CD1c-positive myeloid dendritic cell (primary cell): ENCODE results near the gene MEGF6.

Experiments used
- DNase-seq: peaks from one replicate; pipeline ENCODE4 v3.0.0-alpha.2; 2016; ENCODE audit errors: extremely low spot score

The MEGF6 gene

DNA sequence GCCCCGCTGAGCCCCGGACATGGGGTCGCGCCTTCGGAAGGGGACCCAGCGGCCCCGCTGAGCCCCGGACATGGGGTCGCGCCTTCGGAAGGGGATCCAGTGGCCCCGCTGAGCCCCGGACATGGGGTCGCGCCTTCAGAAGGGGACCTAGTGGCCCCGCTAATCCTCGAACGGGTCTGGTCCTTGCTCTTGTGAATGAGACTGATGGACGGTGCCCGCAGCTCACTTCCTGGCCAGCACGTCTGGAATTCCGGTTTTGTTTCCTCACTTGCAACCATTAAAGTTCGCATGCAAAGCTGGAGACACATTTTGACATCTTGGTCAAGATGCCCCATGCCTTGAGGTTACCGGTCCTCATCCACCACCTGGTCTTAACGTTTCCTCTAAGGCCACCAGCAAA lies 33.0 kb upstream of the MEGF6 start:
- no peak for DNase-seq

DNA sequence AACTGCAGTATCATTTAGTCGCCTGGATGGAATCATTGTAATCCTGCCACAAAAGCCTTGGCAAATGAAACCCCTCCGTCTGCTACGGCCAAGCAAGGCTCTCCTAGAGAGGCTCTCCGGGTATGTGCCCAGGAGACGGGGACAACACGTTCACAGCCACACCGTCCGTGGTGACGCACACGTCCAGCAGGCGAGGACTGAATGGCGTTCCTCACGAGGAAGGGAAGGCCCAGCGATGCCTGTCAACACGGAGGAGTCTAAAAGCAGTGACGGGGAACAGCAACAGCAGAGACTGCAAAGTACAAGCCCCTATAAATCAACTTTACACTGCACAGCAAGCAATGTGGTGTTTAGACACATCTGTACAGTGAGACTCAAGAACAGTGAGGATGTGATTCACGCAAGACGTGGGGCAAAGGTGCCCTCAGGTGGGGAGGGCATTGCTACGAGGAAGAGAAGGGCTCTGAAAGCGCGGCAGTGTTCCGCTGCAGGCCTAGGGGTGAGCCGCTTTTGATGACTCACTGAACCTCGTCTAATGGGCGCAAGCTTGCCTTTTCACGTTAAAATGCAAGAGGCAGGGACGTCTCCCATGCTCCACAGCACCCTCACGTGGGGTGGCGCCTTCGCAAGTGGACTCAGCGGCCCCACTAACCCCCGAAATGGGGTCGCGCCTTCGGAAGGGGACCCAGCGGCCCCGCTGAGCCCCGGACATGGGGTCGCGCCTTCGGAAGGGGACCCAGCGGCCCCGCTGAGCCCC lies 31.8 kb upstream of the MEGF6 start:
- no peak for DNase-seq

GRCh38 chr1:3641816-3642215 lies 30.5 kb upstream of the MEGF6 start:
- DNase-seq, result no peak

DNA sequence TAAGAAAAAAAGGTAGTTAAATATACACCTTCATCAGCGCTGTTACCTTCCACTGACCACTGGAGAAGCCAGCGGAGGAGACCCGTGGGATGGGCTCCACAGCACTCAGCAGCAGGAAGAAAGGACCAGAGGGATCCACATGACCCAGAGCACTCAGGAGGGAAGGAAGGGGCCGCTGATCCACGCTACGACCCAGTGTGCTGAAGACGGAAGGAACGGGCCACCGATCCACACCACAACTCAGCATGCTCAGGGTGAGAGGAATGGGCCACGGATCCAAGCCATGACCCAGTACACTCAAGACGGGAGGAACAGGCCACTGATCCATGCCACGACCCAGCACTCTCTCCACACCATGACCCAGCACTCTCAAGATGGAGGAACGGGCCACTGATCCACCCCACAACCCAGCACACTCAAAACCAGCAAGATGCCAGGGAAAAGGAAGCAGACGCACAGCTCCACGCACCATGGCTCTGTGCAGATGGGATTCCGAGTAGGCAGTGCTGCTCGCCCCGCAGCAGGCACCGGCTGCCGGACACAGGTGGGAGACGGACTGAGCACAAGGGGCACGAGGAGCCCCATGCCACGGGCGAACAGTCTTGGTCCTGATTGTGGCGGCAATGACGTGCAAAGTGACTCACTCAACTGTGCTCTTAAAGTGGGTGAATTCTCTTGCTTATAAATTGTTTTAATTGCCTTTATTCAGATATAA lies 29.9 kb upstream of the MEGF6 start:
- DNase-seq, result no peak

GRCh38 chr1:3640121-3640837 lies 29.0 kb upstream of the MEGF6 start:
- no peak for DNase-seq

- DNase-seq, result no peak
These were observed 28.1 kb upstream of the MEGF6 start for GRCh38 chr1:3639397-3639911.

DNA sequence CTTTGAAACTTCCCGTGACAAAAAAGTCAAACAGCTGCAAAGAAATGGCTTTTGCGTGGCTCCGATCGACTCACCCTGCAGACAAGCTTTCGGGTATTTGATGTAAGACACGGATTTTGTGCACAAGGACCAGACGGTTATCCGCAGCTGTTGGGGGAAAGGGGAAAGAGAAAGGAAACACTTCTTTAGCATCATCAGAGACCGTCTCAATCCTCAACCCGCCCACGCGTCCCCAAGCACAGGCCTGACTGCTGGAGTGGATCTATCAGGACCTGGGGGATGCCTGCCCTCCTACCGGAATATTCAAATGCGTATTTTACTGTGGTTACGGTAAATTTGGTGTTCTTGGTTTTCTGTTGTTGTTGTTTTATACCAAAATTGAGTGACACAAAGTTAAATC lies 27.4 kb upstream of the MEGF6 start:
- no peak for DNase-seq

GRCh38 chr1:3638027-3638426 lies 26.7 kb upstream of the MEGF6 start:
- DNase-seq, result no peak

GRCh38 chr1:3636531-3636930 lies 25.2 kb upstream of the MEGF6 start:
- no peak for DNase-seq

DNA sequence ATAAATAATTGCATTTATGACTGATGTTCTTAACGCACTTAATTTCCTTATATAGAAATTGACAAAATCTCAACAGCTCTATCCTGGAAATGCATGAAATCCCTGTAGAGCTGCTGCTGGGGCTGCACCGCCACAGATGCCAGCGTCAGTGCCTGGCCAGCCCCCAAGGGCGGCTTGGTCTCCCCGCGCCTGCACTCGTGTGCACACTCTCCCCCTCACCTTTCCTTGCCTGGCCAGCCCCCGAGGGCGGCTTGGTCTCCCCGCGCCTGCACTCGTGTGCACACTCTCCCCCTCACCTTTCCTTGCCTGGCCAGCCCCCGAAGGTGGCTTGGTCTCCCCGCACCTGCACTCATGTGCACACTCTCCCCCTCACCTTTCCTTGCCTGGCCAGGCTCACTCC lies 24.8 kb upstream of the MEGF6 start:
- no peak for DNase-seq

- no peak for DNase-seq
These were observed 22.9 kb upstream of the MEGF6 start for GRCh38 chr1:3634059-3634800.

DNA sequence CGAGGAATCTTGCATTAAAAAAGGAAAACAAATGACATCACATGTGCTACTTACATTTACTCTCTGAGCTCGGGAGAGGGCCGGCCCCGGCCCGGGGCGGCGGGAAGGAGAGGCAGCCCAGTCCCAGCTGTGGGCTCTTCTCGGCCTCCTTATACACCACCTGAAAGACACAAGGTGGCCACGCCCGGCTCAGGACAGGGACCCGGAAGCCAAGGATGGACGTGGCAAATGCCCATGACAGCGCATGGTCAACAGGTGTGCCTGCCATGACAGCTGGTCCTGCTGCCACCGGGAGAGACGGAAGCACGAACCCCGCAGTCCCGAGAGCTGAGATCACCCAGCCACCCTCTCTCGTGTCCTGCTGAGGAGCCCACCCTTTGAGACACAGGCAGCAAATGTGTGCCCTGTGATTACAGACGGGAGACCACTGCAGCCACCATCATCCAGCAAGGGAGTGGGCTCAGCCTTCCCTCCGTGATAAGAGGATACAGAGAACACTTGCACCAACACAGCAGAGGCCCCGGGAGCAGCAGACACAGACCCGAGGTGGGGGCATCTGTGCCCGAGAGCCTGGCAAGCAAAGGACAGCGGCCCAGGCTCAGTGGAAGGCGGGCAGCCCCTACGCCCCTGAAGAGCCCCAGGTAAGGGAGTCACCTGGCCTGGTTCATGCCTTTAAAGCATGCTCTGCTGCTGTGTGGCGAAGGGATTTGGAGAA lies 22.2 kb upstream of the MEGF6 start:
- no peak for DNase-seq

DNA sequence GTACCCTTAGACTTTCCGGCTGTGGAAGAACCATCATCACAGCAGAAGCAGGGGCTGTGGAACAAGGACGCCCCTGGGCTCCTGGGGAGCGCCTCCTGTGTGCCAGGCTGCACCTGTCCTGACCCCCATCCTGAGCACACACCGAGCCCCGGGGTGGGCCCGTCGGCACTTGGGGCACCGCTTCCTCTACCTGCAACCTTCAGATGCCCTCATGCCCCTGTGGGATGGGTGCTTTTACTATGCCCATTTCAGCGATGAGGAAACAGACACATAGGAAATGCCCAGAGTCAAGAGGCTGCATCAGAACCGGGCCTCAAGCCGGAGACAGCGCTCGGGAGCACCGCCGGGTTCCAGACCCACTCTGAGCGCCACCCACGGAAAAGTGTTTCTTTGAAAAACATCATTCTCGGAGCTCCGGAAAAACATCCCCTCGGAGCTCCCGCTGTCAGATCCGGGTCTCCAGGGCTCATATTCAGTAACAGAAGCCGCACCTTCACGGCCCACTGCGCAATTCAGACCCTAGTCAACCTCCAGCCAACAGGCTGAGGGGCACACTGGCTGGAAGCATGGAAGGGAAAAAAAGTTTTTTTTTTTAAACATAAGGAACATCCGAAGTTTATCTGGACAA lies 21.5 kb upstream of the MEGF6 start:
- no peak for DNase-seq

DNA sequence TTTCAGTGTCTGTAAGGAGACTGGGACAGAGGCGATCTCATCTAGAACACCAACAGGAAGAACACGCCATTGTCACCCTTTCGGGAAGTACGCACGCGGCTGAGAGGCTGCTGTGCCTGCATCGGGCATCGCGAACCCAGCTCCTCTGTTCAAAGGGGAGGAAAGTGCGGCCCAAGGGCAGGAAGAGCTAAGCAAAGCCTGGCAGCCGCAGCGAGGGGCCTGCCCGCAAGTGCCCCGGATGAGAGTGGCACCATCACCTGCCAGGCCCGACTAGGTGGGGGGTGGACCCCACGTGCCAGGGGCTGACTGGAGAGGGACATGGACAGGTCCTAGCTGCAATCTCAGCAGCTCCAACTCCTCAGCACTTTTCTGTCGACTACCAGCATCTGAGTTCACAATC lies 21.0 kb upstream of the MEGF6 start:
- DNase-seq, result no peak

- no peak for DNase-seq
These were observed 20.3 kb upstream of the MEGF6 start for GRCh38 chr1:3631320-3632260.

- no peak for DNase-seq
These were observed 19.6 kb upstream of the MEGF6 start for GRCh38 chr1:3630914-3631313.

- peak; percentile 44 for DNase-seq
These were observed 18.9 kb upstream of the MEGF6 start for GRCh38 chr1:3630161-3630611.

- DNase-seq, result no peak
These were observed 18.4 kb upstream of the MEGF6 start for GRCh38 chr1:3629561-3630160.

- DNase-seq, result no peak
These were observed 17.1 kb upstream of the MEGF6 start for GRCh38 chr1:3628445-3628844.
